Esophagus muscularis mucosa (tissue), 4 donors: ENCODE measurements around the gene SEC16A. TPM values are rescaled to one million over a fixed set of nuclear protein-coding genes. Genes with fewer than 3 reads are reported as not detected.

Experiments used
- DNase-seq: peaks from one replicate; pipeline ENCODE4 v3.0.0-alpha.2; 2017; ENCODE audit errors: extremely low spot score
- H3K27ac ChIP-seq, 4 donors: fragments of 200-600 bp; sonication (generic); replicated peaks in 1 of 4; 1 replicate in 3 of 4; 2 replicates in 1 of 4; pipeline ENCODE4 v1.5.1; 2016 to 2019; ENCODE audit warnings: mild to moderate bottlenecking in 1 of 4
- H3K27me3 ChIP-seq, 4 donors: fragments of 200-600 bp; sonication (generic); one replicate each; pipeline versions ENCODE4 v1.5.1 to v1.6.0; 2016 to 2019
- H3K36me3 ChIP-seq, 4 donors: fragments of 200-600 bp; sonication (generic); one replicate each; pipeline ENCODE4 v1.5.1; 2016 to 2019
- H3K4me1 ChIP-seq, 4 donors: fragments of 200-600 bp; sonication (generic); one replicate each; pipeline ENCODE4 v1.5.1; 2016 to 2019
- H3K4me3 ChIP-seq, 4 donors: fragments of 200-600 bp; sonication (generic); 1 replicate in 2 of 4; 2 replicates in 2 of 4; pipeline ENCODE4 v1.5.1; 2016 to 2019; ENCODE audit warnings: mild to moderate bottlenecking in 4 of 4, moderate library complexity in 1 of 4
- H3K9me3 ChIP-seq, 4 donors: fragments of 200-600 bp; sonication (generic); 1 replicate in 3 of 4; 2 replicates in 1 of 4; pipeline ENCODE4 v1.5.1; 2016 to 2019
- EP300 ChIP-seq: sonication (generic); formaldehyde crosslinking; IDR thresholded peaks from one replicate; pipeline ENCODE4 v1.6.1; 2017; ENCODE audit warnings: antibody characterized with exemption
- POLR2A ChIP-seq: fragments of 450-650 bp; IDR thresholded peaks from one replicate; pipeline ENCODE4 v1.6.1; 2017; ENCODE audit warnings: antibody characterized with exemption, moderate library complexity, mild to moderate bottlenecking, low read depth
- POLR2AphosphoS5 ChIP-seq, 2 donors: sonication (generic); formaldehyde crosslinking; IDR thresholded peaks; one replicate each; pipeline ENCODE4 v1.6.1; 2017; ENCODE audit warnings: antibody characterized with exemption in 2 of 2
- WGBS: methylation state at CpG from one replicate; pipeline ENCODE4 v1.1.5; 2018; 5-methylcytosine and 5-hydroxymethylcytosine counted together
- intact Hi-C: fragments of 100-400 bp; cut with DNase I; formaldehyde crosslinking; loops from one replicate; pipeline ENCODE4 v1.15.1; 2023
- total RNA-seq, 4 donors: library from RNA; depleted of rRNA; stranded (reverse); fragments of >200 nt; gene quantifications; one replicate each; pipeline versions ENCODE4 v1.1.0 to v1.2.1, GENCODE V29; 2016
- TF ChIP-seq, protein P1 (sequence below), 3 experiments: fragments of 200-600 bp in 2 of 3; fragments of 450-650 bp in 1 of 3; sonication (generic) in 2 of 3; IDR thresholded peaks; one replicate each; pipeline ENCODE4 v1.5.1; 2017 to 2019; ENCODE audit warnings: antibody characterized with exemption in 3 of 3, mild to moderate bottlenecking in 2 of 3, moderate library complexity in 1 of 3

The SEC16A gene
- total RNA-seq, 4 donors from 2014 or later, result 43.2 to 62.3 (median 51.3) TPM

DNA sequence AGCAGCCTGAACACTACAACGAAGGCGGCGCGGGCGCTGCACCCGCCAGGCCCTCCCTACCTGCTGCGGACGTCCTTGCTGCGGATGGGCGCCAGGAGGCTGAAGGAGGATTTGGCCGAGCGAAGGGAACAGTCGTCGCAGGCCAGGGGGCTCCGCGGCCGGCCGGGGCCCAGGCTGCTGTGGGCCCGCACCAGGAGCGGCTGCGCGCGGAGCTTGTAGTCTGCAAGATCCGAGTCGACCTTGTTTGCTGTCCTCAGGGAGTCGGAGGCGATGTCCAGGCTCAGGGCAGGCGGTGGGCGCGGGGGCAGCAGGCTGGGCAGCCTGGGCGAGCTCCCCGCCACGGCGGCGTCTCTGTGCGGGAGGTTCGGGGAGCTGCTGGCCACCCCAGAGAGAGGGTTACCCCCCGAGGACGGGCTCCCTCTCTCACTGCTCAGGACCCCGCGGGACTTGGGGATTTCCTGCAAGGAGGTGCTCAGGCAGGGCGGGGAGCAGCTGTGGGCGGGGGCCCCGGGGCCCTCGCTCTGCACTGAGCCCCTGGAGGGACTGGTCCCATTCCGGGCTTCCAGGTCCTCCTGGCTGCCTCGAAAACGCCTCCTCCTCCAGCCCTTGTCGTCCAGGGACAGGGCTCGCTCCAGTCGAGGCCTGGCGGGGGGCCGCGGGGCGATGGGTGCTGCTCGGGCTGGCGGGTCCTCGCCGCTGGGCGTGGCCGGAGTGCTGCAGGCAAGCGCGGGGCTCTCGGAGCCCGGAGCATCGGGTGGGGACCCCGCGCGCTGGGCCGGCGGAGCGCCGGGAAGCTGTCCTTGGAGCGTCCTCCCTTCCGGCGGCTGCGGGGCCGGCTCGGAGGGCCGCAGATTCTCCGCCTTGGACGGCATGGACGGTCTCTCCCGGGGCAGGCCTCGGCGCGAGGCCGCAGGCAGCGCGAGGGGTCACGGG, 44.0 kb downstream of the SEC16A start:
- WGBS, result under 1% methylated on average over 23 of the region's 91 CpGs
- intact Hi-C loops, result loop anchor here (5.0 kb wide), 1 partner anchor 38 kb away; no protein-coding TSS in a partner anchor
- Histone ChIP-seq H3K27ac (peak overlapping the region; percentile 80 to 86 (median 80)), H3K36me3 (peaks cover 28 to 68% (median 55%) of the 10 kb centered on the region in 4 donors), H3K4me1 (peaks cover 33 to 59% (median 41%) of the 10 kb centered on the region in 4 donors), H3K4me3 (peak overlapping the region; percentile 78 to 99 (median 92)), H3K9me3 (no peaks in the 10 kb centered on the region), H3K27me3 (no peaks in the 10 kb centered on the region)
- DNase-seq, result no peak
- TF ChIP-seq POLR2A, result no peak
- TF ChIP-seq, protein P1, sequence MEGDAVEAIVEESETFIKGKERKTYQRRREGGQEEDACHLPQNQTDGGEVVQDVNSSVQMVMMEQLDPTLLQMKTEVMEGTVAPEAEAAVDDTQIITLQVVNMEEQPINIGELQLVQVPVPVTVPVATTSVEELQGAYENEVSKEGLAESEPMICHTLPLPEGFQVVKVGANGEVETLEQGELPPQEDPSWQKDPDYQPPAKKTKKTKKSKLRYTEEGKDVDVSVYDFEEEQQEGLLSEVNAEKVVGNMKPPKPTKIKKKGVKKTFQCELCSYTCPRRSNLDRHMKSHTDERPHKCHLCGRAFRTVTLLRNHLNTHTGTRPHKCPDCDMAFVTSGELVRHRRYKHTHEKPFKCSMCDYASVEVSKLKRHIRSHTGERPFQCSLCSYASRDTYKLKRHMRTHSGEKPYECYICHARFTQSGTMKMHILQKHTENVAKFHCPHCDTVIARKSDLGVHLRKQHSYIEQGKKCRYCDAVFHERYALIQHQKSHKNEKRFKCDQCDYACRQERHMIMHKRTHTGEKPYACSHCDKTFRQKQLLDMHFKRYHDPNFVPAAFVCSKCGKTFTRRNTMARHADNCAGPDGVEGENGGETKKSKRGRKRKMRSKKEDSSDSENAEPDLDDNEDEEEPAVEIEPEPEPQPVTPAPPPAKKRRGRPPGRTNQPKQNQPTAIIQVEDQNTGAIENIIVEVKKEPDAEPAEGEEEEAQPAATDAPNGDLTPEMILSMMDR (IDR thresholded peaks at IDR 0.05), result no peak
- TF ChIP-seq POLR2AphosphoS5 (IDR thresholded peaks at IDR 0.05), result no peak
- TF ChIP-seq EP300, result no peak

DNA sequence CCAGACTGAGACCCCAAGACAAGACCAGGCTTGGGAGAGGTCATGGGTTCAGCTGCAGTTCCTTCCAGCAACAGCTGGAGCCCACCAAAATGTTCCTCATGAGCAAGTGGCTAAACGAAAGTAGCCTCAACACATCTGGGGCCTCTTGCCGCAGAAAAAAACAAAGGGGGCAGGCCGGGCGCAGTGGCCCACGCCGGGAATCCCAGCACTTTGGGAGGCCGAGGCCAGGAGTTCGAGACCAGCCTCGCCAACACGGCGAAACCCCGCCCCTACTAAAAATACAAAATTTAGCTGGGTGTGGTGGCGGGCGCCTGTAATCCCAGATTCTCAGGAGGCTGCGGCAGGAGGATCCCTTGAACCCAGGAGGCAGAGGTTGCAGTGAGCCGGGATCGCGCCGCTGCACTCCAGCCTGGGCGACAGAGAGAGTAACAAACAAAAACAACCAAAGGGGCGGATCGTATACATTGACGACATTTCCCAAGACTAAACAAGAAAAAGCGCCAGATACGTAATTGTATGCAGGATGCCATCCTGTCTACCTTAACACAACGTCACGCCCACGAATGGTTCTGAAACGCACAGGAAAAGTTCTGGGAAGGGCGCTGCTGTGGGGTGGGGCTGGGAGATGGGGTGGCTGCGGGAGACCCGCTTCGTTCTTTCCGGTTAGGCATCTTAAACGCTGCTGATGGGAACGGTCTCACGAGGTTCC, 44.8 kb downstream of the SEC16A start:
- WGBS, result 60% methylated on average over 29 of the region's 37 CpGs
- H3K27me3 ChIP-seq, result no peaks in the 10 kb centered on the region
- intact Hi-C loops, result loop anchor here (5.0 kb wide), 1 partner anchor 39 kb away; no protein-coding TSS in a partner anchor
- peaks cover 20 to 68% (median 55%) of the 10 kb centered on the region in 4 donors for H3K36me3 ChIP-seq
- TF ChIP-seq EP300 (no peak), POLR2A (no peak), POLR2AphosphoS5 (IDR thresholded peaks at IDR 0.05) (no peak)
- TF ChIP-seq, protein P1 (IDR thresholded peaks at IDR 0.05), result no peak
- H3K9me3 ChIP-seq, result no peaks in the 10 kb centered on the region
- no peak for DNase-seq
- H3K27ac ChIP-seq, result peak overlapping the region in 3 of 4 donors; percentile 80 to 81 (median 80)
- peak overlapping the region; percentile 78 to 99 (median 92) for H3K4me3 ChIP-seq
- H3K4me1 ChIP-seq, result peaks cover 33 to 59% (median 41%) of the 10 kb centered on the region in 4 donors

DNA sequence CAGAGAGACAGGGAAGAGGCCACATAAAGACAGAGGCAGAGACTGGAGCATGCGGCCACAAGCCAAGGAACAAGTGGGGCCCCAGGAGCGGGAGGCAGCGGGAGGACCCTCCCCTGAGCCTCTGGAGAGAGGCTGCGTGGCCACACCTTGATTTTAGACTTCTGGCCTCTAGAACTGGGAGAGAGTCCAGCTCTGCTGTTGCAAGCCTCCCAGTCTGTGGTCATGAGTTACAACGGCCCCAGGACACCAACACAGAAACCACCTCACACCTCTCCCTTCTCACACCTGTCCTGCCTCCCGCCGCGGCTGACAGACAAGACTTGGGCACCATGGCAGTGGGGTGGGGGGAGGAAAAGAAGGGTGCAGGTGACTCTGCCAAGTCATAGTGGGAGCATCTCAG, 45.4 kb downstream of the SEC16A start:
- Histone ChIP-seq H3K4me1 (peaks cover 33 to 59% (median 41%) of the 10 kb centered on the region in 4 donors), H3K36me3 (peaks cover 16 to 68% (median 55%) of the 10 kb centered on the region in 4 donors), H3K9me3 (no peaks in the 10 kb centered on the region), H3K4me3 (peak overlapping the region; percentile 78 to 99 (median 92)), H3K27me3 (no peaks in the 10 kb centered on the region), H3K27ac (no peak overlapping the region)
- WGBS, result 51% methylated on average over 4 of the region's 8 CpGs
- DNase-seq, result no peak
- TF ChIP-seq, protein P1 (IDR thresholded peaks at IDR 0.05), result no peak
- TF ChIP-seq POLR2A, result no peak
- TF ChIP-seq POLR2AphosphoS5 (IDR thresholded peaks at IDR 0.05), result no peak
- no peak for TF ChIP-seq EP300
- intact Hi-C loops, result loop anchor here (5.0 kb wide), 1 partner anchor 40 kb away; no protein-coding TSS in a partner anchor

DNA sequence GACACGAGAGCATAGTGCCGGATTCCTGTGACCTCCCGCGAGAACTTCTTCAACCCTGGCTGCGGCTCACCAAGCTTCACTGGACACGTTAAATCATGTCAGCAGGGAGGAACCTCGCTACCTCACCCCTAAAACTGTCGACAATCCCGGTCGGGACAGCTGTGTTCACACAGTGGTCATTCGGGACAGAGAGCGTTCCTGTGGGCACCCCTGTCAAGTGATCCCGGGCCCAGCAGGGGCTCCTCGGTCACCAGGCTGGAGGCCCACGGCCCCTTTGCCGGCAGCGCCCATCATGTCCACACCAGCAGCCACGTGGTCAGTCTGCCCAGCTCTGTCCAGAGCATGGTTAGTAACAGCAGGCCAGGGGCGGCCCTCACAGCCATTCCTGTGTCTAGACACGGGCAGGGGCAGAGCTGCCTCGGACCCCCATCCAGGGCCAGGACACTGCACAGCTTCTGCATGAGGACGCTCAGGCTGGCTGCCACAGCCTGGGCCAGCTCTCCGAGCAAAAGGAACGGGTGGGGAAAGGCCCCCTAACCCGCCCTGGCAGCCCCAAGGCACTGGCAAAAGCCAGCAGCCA, 46.7 kb downstream of the SEC16A start:
- intact Hi-C loops, result loop anchor here (5.0 kb wide), 1 partner anchor 41 kb away; no protein-coding TSS in a partner anchor
- Histone ChIP-seq H3K4me1 (peaks cover 33 to 59% (median 41%) of the 10 kb centered on the region in 4 donors), H3K36me3 (peaks cover 3 to 63% (median 49%) of the 10 kb centered on the region in 4 donors), H3K27me3 (no peaks in the 10 kb centered on the region), H3K4me3 (no peak overlapping the region), H3K9me3 (no peaks in the 10 kb centered on the region), H3K27ac (no peak overlapping the region)
- no peak for DNase-seq
- 94% methylated on average over 23 of the region's 25 CpGs for WGBS
- no peak for TF ChIP-seq POLR2AphosphoS5 (IDR thresholded peaks at IDR 0.05)
- no peak for TF ChIP-seq POLR2A
- no peak for TF ChIP-seq EP300
- TF ChIP-seq, protein P1 (IDR thresholded peaks at IDR 0.05), result no peak
